Rectal smooth muscle tissue (tissue), 1 donor: Measurements from ENCODE around the gene NECAP2.
"Not testable (repeated sequence)": the region's sequence is repeated elsewhere in the genome, so short reads cannot be mapped to it uniquely, and the experiment has no call there.

ENCODE experiments used
- H3K27ac ChIP-seq: one replicate; pipeline ENCODE4 v1.7.0; 2013; ENCODE audit warnings: low read depth, low read length, inconsistent platforms
- H3K27me3 ChIP-seq: one replicate; pipeline ENCODE4 v1.7.0; 2013; ENCODE audit warnings: low read length; ENCODE audit not compliant: control insufficient read depth, insufficient read depth
- H3K36me3 ChIP-seq: one replicate; pipeline ENCODE4 v1.7.0; 2013; ENCODE audit warnings: low read length; ENCODE audit not compliant: control insufficient read depth, insufficient read depth
- H3K4me1 ChIP-seq: one replicate; pipeline ENCODE4 v1.7.0; 2013; ENCODE audit warnings: low read length; ENCODE audit not compliant: control insufficient read depth, insufficient read depth
- H3K4me3 ChIP-seq: one replicate; pipeline ENCODE4 v1.7.0; 2013; ENCODE audit warnings: low read length
- H3K9ac ChIP-seq: one replicate; pipeline ENCODE4 v1.7.0; 2013; ENCODE audit warnings: low read length

Gene NECAP2

GRCh38 chr1:16450863-16451481, 10.4 kb downstream of the NECAP2 start:
- Histone ChIP-seq H3K27me3 (no peaks in the 10 kb centered on the region), H3K4me3 (no peak overlapping the region), H3K9ac (no peak overlapping the region), H3K36me3 (peaks cover 37% of the 10 kb centered on the region), H3K4me1 (no peaks in the 10 kb centered on the region), H3K27ac (no peak overlapping the region)

- no peaks in the 10 kb centered on the region for H3K27me3 ChIP-seq
- H3K27ac ChIP-seq = no peak overlapping the region
- no peak overlapping the region for H3K9ac ChIP-seq
- peaks cover 37% of the 10 kb centered on the region for H3K36me3 ChIP-seq
- no peak overlapping the region for H3K4me3 ChIP-seq
- no peaks in the 10 kb centered on the region for H3K4me1 ChIP-seq
These were observed 11.5 kb downstream of the NECAP2 start for GRCh38 chr1:16451841-16452528.

GRCh38 chr1:16454909-16455308, 14.4 kb downstream of the NECAP2 start:
- H3K27me3 ChIP-seq, H3K27ac ChIP-seq, H3K4me3 ChIP-seq, H3K4me1 ChIP-seq, H3K9ac ChIP-seq: not testable (repeated sequence)
- peaks cover 26% of the 10 kb centered on the region for H3K36me3 ChIP-seq

GRCh38 chr1:16456151-16456550, 15.6 kb downstream of the NECAP2 start:
- H3K36me3 ChIP-seq = peaks cover 23% of the 10 kb centered on the region
- H3K4me3 ChIP-seq, H3K27ac ChIP-seq, H3K27me3 ChIP-seq, H3K9ac ChIP-seq, H3K4me1 ChIP-seq: not testable (repeated sequence)

- H3K27me3 ChIP-seq = no peaks in the 10 kb centered on the region
- H3K27ac ChIP-seq = no peak overlapping the region
- H3K4me1 ChIP-seq = no peaks in the 10 kb centered on the region
- H3K9ac ChIP-seq = no peak overlapping the region
- H3K36me3 ChIP-seq = peaks cover 19% of the 10 kb centered on the region
- no peak overlapping the region for H3K4me3 ChIP-seq
These were observed 18.3 kb downstream of the NECAP2 start for GRCh38 chr1:16458831-16459230.

- Histone ChIP-seq H3K9ac (no peak overlapping the region), H3K27ac (no peak overlapping the region), H3K27me3 (no peaks in the 10 kb centered on the region), H3K36me3 (peaks cover 19% of the 10 kb centered on the region), H3K4me3 (no peak overlapping the region), H3K4me1 (no peaks in the 10 kb centered on the region)
These were observed 18.9 kb downstream of the NECAP2 start for GRCh38 chr1:16459352-16459925.

GRCh38 chr1:16461681-16462080, 21.2 kb downstream of the NECAP2 start:
- Histone ChIP-seq H3K9ac (no peak overlapping the region), H3K27ac (no peak overlapping the region), H3K27me3 (no peaks in the 10 kb centered on the region), H3K36me3 (peaks cover 16% of the 10 kb centered on the region), H3K4me1 (no peaks in the 10 kb centered on the region), H3K4me3 (no peak overlapping the region)

GRCh38 chr1:16462773-16463330, 22.3 kb downstream of the NECAP2 start:
- no peak overlapping the region for H3K9ac ChIP-seq
- peaks cover 13% of the 10 kb centered on the region for H3K36me3 ChIP-seq
- no peak overlapping the region for H3K27ac ChIP-seq

GRCh38 chr1:16464917-16465625, 24.5 kb downstream of the NECAP2 start:
- H3K9ac ChIP-seq = no peak overlapping the region
- no peaks in the 10 kb centered on the region for H3K4me1 ChIP-seq
- H3K36me3 ChIP-seq = peaks cover 3% of the 10 kb centered on the region
- H3K27me3 ChIP-seq = no peaks in the 10 kb centered on the region
- H3K27ac ChIP-seq = no peak overlapping the region
- H3K4me3 ChIP-seq = no peak overlapping the region

More at GRCh38 chr1:16462773-16463330, 22.3 kb downstream of the NECAP2 start:
- no peaks in the 10 kb centered on the region for H3K4me1 ChIP-seq
- H3K4me3 ChIP-seq = no peak overlapping the region
- no peaks in the 10 kb centered on the region for H3K27me3 ChIP-seq

- H3K4me1 ChIP-seq = no peaks in the 10 kb centered on the region
- H3K27me3 ChIP-seq = no peaks in the 10 kb centered on the region
- H3K36me3 ChIP-seq = peaks cover 3% of the 10 kb centered on the region
- no peak overlapping the region for H3K4me3 ChIP-seq
- no peak overlapping the region for H3K9ac ChIP-seq
- no peak overlapping the region for H3K27ac ChIP-seq
These were observed 28.0 kb downstream of the NECAP2 start for GRCh38 chr1:16468558-16468957.

GRCh38 chr1:16474166-16474800, 33.8 kb downstream of the NECAP2 start:
- no peak overlapping the region for H3K27ac ChIP-seq
- no peaks in the 10 kb centered on the region for H3K27me3 ChIP-seq
- peaks cover 7% of the 10 kb centered on the region for H3K36me3 ChIP-seq
- H3K4me3 ChIP-seq = no peak overlapping the region
- no peak overlapping the region for H3K9ac ChIP-seq
- H3K4me1 ChIP-seq = no peaks in the 10 kb centered on the region

- not testable (repeated sequence) for H3K4me3 ChIP-seq, H3K27ac ChIP-seq, H3K27me3 ChIP-seq, H3K36me3 ChIP-seq, H3K4me1 ChIP-seq, H3K9ac ChIP-seq
These were observed 34.4 kb downstream of the NECAP2 start for GRCh38 chr1:16474891-16475290.
